Left ventricle myocardium superior (tissue), 1 donor: ENCODE data around the gene ZNF532. TPM values are rescaled to one million over a fixed set of nuclear protein-coding genes. Genes with fewer than 3 reads are reported as not detected.

Experiments used
- ATAC-seq: fragments of 200-7000 bp; cut with Tn5 transposase; one replicate; pipeline ENCODE4 v1.9.1; 2020; ENCODE audit warnings: mild to moderate bottlenecking, moderate library complexity
- DNase-seq: peaks from one replicate; pipeline ENCODE4 v3.0.0-alpha.2; 2020
- intact Hi-C: fragments of 100-400 bp; cut with micrococcal nuclease; formaldehyde crosslinking; loops from one replicate; pipeline ENCODE4 v1.11.0; 2022
- total RNA-seq: library from RNA; stranded (reverse); fragmentation: NEBNext Ultra II Directional; extraction: Animal tissue kit (Norgen Biotek cat#: 25700); gene quantifications from one replicate; pipeline ENCODE4 v1.2.1, GENCODE V29; 2021
- donor health status: DM: no; HTN: yes; CAD: no; lungs with severe emphysema.

The ZNF532 gene
- total RNA-seq, 1 donor from 2014 or later, result 64.2 TPM

- no peak for DNase-seq
- intact Hi-C loops, result loop anchor here (10.0 kb wide), 2 partner anchors 72 to 128 kb away; partner anchors contain the start of gene ZNF532
- ATAC-seq, result no peak
Observed at GRCh38 chr18:58992301-58993231, 127.9 kb downstream of the ZNF532 start.

DNA sequence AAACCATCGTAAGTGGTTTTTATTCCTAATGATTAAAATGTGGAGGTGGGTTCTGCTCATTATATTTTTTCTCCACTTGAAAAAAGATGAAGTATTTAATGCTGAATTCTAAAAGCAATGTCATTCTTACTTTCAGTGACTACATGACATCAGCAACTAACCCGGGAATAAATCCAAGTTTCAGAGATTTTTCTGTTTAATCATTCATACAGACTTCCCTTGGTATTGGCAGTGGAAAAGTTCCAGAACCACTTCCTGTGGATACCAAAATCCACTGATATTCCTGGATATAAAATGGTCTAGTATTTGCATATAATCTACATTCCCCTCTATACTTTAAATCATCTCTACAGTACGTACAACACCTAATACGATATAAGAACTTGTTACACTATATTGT lies 128.6 kb downstream of the ZNF532 start:
- ATAC-seq (no peak), DNase-seq (no peak)
- intact Hi-C loops, result loop anchor here (10.0 kb wide), 2 partner anchors 72 to 128 kb away; partner anchors contain the start of gene ZNF532

GRCh38 chr18:58995663-58996062 lies 131.0 kb downstream of the ZNF532 start:
- intact Hi-C loops, result loop anchor here (10.0 kb wide), 2 partner anchors 69 to 131 kb away; partner anchors contain the start of gene ZNF532
- DNase-seq (no peak), ATAC-seq (no peak)

GRCh38 chr18:58996131-58996641 lies 131.5 kb downstream of the ZNF532 start:
- DNase-seq, result peak; percentile 42
- intact Hi-C loops, result loop anchor here (10.0 kb wide), 2 partner anchors 69 to 131 kb away; partner anchors contain the start of gene ZNF532
- peak; percentile 56 for ATAC-seq

DNA sequence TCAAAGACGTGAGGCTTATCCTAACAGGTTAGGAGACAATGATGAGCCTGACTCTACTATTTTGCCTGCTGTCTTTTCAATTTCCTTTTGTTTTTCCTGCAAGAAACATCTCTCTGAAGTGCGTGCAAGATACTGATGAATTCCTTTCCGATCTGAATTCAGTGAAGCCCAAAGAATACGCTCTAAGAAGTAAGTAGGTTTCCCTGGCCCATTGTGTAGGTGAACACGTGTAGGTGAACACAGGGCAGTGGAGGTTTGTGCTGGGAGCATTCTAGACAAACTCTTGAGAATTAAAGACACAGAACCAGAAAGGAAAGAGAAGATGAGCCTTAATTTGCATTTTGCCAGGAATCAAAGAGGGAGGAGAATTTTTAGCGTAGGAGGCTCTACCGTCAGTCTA lies 132.0 kb downstream of the ZNF532 start:
- intact Hi-C loops, result loop anchor here (10.0 kb wide), 2 partner anchors 68 to 132 kb away; partner anchors contain the start of gene ZNF532
- no peak for ATAC-seq
- no peak for DNase-seq

DNA sequence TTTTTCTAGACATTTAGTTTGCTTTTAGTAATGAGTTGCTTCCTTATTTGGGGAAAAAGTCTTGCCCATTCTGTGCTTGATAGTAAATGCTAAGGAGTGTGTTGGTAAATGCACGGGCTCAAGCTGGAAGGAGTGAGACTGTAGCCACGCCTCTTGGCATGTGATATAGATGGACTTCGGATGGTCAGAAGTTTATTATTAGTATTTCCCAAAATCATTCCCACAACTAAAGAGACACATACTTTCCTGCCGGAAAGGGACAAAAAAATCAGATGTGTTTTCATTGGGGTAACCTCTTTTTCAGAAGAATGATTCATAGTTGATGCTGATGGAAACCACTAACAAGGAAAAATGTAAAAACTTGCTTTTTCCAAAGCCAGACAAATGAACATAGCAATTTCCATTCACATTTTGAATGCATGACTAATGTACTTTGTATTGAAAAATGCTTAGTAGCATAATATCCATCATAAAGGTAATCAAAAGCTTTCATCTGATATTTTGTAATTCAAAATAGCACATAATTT lies 133.2 kb downstream of the ZNF532 start:
- ATAC-seq (peak; percentile 45), DNase-seq (no peak)
- intact Hi-C loops, result loop anchor here (10.0 kb wide), 2 partner anchors 67 to 133 kb away; partner anchors contain the start of gene ZNF532

DNA sequence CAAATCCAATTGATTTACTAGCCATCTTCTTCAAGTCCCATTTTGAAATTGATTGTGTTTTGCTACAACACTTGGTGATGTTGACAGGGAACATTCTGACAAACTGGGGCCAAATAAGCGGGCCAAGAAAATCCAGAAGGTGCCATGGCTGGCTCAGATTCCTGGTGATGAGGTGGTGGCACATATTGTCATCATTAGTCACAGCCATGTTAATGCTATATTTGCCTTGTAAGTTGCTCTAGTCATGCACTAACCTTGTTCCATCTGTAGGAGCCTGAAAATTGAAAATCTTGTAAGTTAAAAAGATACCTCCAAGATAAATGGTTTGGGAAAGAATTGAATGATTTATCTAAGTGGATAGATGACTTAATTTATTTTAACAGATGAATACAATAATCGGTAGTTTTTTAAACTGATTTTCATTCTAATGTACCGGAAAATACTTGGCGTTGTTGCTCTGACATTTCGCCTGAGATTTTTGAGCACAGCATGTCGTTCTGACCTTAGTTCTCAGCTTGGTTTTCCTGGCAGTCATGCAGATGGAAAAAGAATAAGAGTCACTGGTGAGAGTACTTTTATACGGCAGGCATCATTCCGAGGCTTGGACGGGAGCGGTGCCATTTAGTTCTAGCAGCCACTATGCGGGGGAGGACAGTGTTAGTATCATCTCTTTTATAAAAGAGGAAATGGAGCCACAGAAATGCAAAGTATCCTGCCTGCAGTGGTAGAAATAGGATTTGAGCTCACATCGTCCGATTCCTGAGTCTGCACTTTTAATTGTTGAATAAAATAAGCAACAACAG lies 133.9 kb downstream of the ZNF532 start:
- intact Hi-C loops, result loop anchor here (10.0 kb wide), 2 partner anchors 66 to 134 kb away; partner anchors contain the start of gene ZNF532
- ATAC-seq, result peak; percentile 89
- peak; percentile 78 for DNase-seq

GRCh38 chr18:59001166-59001565 lies 136.5 kb downstream of the ZNF532 start:
- no peak for DNase-seq
- intact Hi-C loops, result no loop called here
- ATAC-seq, result no peak

DNA sequence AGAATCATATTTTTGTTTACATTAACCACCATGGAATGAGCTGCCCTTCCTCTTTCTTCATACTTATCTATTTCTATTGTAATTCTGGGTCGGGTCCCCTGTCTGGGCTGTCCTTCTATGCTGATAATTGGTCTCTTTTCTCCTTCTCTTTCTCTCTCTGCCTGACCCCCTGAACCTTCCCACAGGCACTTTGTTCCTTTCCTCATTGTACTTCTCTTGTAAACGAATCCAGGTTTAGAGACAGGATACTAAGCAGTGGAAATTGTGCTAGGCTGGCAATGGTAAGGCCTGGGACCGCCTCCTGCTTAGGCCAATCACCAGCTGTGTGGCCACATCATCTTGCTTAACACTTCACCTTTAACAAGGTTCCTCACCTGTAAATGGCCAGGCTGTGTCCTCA lies 137.0 kb downstream of the ZNF532 start:
- intact Hi-C loops, result no loop called here
- ATAC-seq, result no peak
- DNase-seq, result no peak

DNA sequence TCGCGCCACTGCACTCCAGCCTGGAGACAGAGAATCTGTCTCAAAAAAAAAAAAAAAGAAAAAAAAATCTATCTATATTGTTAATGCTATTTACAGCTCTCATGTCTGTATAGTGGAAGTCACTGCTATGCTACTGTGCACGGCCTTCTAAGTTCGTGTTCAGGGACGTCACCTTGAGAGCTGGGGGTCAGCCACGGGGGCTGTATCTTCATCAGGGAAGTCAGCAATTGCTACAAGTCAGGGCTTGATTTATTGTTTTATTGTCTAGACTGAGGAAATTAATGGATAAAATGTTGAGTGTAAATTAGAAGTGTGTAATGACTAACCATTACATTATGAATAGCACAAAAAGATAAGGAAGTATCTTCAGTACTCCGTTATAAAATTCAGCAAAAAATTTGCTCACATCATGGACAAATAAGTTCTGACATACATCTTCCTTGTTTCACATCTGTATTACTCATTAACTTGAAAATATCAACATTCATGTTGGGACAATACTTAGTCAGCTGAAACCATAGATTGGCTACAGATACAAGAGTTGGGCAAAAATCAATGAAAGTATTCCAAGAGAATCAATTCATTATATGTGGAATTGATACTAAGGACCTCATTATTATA lies 138.4 kb downstream of the ZNF532 start:
- intact Hi-C loops, result no loop called here
- DNase-seq, result no peak
- ATAC-seq, result no peak

GRCh38 chr18:59005262-59005661 lies 140.6 kb downstream of the ZNF532 start:
- intact Hi-C loops, result no loop called here
- peak; percentile 92 for ATAC-seq
- peak; percentile 65 for DNase-seq

DNA sequence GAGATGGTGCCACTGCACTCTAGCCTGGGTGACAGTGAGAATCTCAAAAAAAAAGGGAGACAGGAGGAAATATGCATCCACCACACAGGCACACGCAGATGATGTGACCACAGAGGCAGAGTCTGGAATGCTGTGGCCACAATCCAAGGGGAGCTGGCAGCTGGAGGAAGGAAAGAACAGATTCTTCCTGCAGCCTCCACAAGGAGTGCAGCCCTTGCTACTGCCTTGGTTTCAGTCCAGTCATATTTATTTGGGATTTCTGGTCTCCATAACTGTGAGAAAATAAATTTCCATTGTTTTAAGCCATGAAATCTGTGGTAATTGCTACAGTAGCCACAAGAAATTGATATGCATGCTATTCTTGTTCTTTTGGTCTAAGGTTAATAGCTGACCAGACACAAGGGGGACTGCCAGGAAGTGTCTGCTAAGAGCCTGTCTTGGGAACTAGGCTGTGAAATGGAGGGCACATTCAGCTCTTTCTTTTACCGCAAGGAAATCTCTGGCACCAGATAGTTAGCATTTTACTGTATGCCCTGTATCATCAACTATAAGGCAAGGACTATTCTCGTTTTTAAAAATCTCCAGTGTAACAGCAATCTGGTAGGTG lies 141.9 kb downstream of the ZNF532 start:
- DNase-seq (no peak), ATAC-seq (peak; percentile 24)
- intact Hi-C loops, result no loop called here

DNA sequence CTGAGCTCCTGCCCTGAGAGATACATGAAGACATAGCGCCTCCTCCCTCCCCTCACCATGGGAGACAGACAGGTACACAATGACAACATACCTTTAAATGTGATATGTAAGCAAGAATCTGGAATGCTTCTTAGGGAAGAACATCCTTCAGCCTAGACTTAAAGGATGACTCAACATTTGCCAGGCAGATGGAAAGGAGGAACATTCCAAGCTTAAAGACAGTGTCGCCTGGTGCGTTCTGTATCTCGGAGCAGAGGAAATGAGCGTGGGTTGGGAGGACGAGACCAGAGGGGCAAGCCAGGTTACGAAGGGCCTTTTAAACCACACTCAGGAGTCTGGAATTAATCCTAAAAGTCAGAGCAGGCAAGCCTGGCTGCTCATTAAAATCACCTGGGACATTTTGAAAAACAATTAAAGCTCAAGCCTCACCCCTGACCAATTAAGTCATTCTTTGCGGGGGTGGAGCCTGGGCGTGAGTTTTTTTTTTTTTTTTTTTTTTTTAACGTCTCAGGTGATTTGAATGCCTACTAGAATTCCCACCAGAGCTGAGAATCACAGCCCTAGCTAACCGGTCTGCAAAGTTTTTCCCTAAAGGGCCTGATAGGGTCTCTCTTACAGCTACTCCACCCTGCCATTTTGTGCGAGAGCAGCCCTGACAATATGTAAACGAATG lies 143.8 kb downstream of the ZNF532 start:
- no peak for ATAC-seq
- no peak for DNase-seq
- intact Hi-C loops, result no loop called here

GRCh38 chr18:59009846-59010245 lies 145.2 kb downstream of the ZNF532 start:
- intact Hi-C loops, result no loop called here
- ATAC-seq, result peak; percentile 40
- DNase-seq, result no peak

GRCh38 chr18:59011289-59011688 lies 146.6 kb downstream of the ZNF532 start:
- intact Hi-C loops, result no loop called here
- no peak for ATAC-seq
- no peak for DNase-seq

GRCh38 chr18:59011786-59012185 lies 147.1 kb downstream of the ZNF532 start:
- DNase-seq (no peak), ATAC-seq (no peak)
- intact Hi-C loops, result no loop called here

DNA sequence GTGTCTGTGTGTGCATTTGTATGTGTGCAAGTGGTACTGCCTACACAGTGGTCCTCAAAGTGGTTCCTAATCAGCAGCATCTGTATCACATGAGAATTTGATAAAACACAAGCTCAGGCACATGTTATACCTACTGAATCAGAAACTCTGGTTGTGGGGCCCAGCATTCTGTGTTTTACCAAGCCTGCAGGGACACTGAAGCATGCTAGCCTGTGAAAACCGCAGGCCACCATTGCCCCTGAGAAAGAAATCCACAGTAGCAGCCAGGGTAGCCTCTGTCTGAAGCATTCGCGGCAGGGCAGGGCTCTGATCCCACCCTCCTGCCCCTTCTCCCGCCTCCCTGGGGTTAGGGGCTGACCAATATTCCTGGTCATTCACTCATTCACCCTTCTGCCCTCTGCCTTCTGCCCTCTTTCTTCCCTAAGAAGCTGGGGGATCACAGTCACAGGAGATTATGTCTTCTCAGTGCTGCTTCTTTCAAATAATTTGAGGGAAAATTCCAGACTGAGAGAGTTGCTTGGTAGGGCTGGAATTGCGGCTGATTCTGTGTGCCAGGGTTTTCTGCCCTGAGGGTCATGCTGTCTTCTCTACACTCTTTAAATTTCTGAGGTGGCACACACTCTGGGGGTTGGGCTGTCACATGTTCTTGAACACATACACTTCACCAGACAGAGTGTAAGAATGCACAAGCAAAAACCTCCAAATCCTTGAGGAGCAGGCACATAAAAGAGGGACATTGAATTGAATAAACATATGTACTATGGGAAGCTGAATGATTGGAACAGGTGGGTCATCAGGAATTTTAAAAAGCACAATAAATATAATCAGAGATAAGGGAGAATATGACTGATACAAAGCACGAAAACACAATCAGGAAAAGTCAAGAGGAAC lies 148.4 kb downstream of the ZNF532 start:
- intact Hi-C loops, result no loop called here
- ATAC-seq, result no peak
- DNase-seq, result no peak
